Right lobe of liver (tissue), 6 donors: ENCODE measurements around the gene TNS3. TPM values are rescaled to one million over a fixed set of nuclear protein-coding genes. Genes with fewer than 3 reads are reported as not detected.
A peak's percentile ranks its signal among the peaks of the same experiment; 100 is the strongest.

Experiments
- ATAC-seq, 4 donors: fragments of 200-7000 bp; cut with Tn5 transposase; one replicate each; pipeline ENCODE4 v1.9.1; 2020; ENCODE audit warnings: mild to moderate bottlenecking in 4 of 4, moderate library complexity in 4 of 4
- DNase-seq, 3 donors: peaks; one replicate each; pipeline ENCODE4 v3.0.0-alpha.2; 2020
- H3K27ac ChIP-seq, 3 donors: fragments of 200-600 bp; one replicate each; pipeline ENCODE4 v1.8.0; 2022
- H3K27me3 ChIP-seq, 2 donors: fragments of 200-600 bp; one replicate each; pipeline ENCODE4 v1.8.0; 2022
- H3K36me3 ChIP-seq, 4 donors: fragments of 200-600 bp; sonication (generic) in 1 of 4; one replicate each; pipeline versions ENCODE4 v1.5.1 to v1.8.0; 2017 to 2022; ENCODE audit warnings: control low read depth in 1 of 4
- H3K4me1 ChIP-seq, 4 donors: fragments of 200-600 bp; sonication (generic) in 1 of 4; one replicate each; pipeline versions ENCODE4 v1.5.1 to v1.8.0; 2017 to 2022; ENCODE audit warnings: control low read depth in 1 of 4
- H3K4me3 ChIP-seq, 3 donors: fragments of 200-600 bp; one replicate each; pipeline ENCODE4 v1.8.0; 2022
- H3K9me3 ChIP-seq, 4 donors: fragments of 200-600 bp; sonication (generic) in 1 of 4; one replicate each; pipeline versions ENCODE4 v1.5.1 to v1.8.0; 2017 to 2022; ENCODE audit warnings: control low read depth in 1 of 4
- CTCF ChIP-seq, 4 donors: fragments of 200-600 bp in 3 of 4; fragments of 450-650 bp in 1 of 4; IDR thresholded peaks; one replicate each; pipeline versions ENCODE4 v1.5.1 to v1.8.0; 2016 to 2022; ENCODE audit warnings: antibody characterized with exemption in 4 of 4, mild to moderate bottlenecking in 2 of 4
- POLR2A ChIP-seq: fragments of 450-650 bp; IDR thresholded peaks from one replicate; pipeline ENCODE4 v1.6.1; 2017; ENCODE audit warnings: antibody characterized with exemption, mild to moderate bottlenecking
- WGBS: methylation state at CpG from one replicate; pipeline ENCODE4 v1.1.6; 2018; ENCODE audit warnings: low coverage, low lambda C conversion rate; ENCODE audit not compliant: insufficient coverage; ENCODE audit errors: missing lambda C conversion rate; 5-methylcytosine and 5-hydroxymethylcytosine counted together
- intact Hi-C, 2 donors: fragments of 100-400 bp; cut with DNase I; formaldehyde crosslinking; loops; one replicate each; pipeline versions ENCODE4 v1.11.2 to v1.14.1; 2022
- total RNA-seq, 6 experiments: library from RNA; depleted of rRNA in 2 of 6; stranded (reverse); fragments of >200 nt in 2 of 6; fragmentation: NEBNext Ultra II Directional in 3 of 6; extraction: Animal tissue kit (Norgen Biotek cat#: 25700) in 3 of 6; gene quantifications; one replicate each; pipeline versions ENCODE4 v1.1.0 to v1.2.4, GENCODE V29; 2016 to 2023
- donor health status: DM: no; HTN: yes; CAD: no.
- donor health status: DM: no; HTN: no; CAD: no.
- donor health status: DM: no; HTN: no; CAD: no.
- donor health status: DM: no; HTN: yes; CAD: no.
- donor health status: DM: no; HTN: yes; CAD: no.

The TNS3 gene
- total RNA-seq, 6 experiments from 2014 or later = 51.2 to 95.0 (median 58.4) TPM

GRCh38 chr7:47455872-47456185, 126.1 kb downstream of the TNS3 start:
- intact Hi-C loops = no loop called here
- no peak for TF ChIP-seq CTCF (IDR thresholded peaks at IDR 0.05)
- TF ChIP-seq POLR2A = no peak
- peaks cover 0 to 81% (median 38%) of the 10 kb centered on the region in 4 donors for H3K4me1 ChIP-seq
- H3K27ac ChIP-seq = peak overlapping the region in 2 of 3 donors; percentile 20 to 48
- no peaks in the 10 kb centered on the region for H3K27me3 ChIP-seq
- DNase-seq (no peak), ATAC-seq (no peak)
- H3K9me3 ChIP-seq = no peaks in the 10 kb centered on the region
- 83% methylated on average over 5 of the region's 5 CpGs for WGBS
- no peak overlapping the region for H3K4me3 ChIP-seq
- H3K36me3 ChIP-seq = no peaks in the 10 kb centered on the region

- H3K4me1 ChIP-seq = peaks cover 0 to 80% (median 37%) of the 10 kb centered on the region in 4 donors
- no peak for ATAC-seq
- 83% methylated on average over 1 of the region's 7 CpGs for WGBS
- H3K27ac ChIP-seq = peak overlapping the region in 2 of 3 donors; percentile 74 to 92
- no peaks in the 10 kb centered on the region for H3K27me3 ChIP-seq
- no peaks in the 10 kb centered on the region for H3K9me3 ChIP-seq
- no peaks in the 10 kb centered on the region for H3K36me3 ChIP-seq
- DNase-seq = no peak
- H3K4me3 ChIP-seq = no peak overlapping the region
- intact Hi-C loops = no loop called here
- TF ChIP-seq POLR2A = no peak
- no peak for TF ChIP-seq CTCF (IDR thresholded peaks at IDR 0.05)
Observed at GRCh38 chr7:47454974-47455871, 126.7 kb downstream of the TNS3 start.

- Histone ChIP-seq H3K4me1 (peaks cover 0 to 75% (median 36%) of the 10 kb centered on the region in 4 donors), H3K4me3 (no peak overlapping the region), H3K27me3 (no peaks in the 10 kb centered on the region), H3K27ac (peak overlapping the region; percentile 16 to 92 (median 74)), H3K36me3 (no peaks in the 10 kb centered on the region), H3K9me3 (no peaks in the 10 kb centered on the region)
- intact Hi-C loops = no loop called here
- ATAC-seq = no peak
- TF ChIP-seq CTCF (IDR thresholded peaks at IDR 0.05) (no peak), POLR2A (no peak)
- 44% methylated on average over 3 of the region's 14 CpGs for WGBS
- no peak for DNase-seq
Observed at GRCh38 chr7:47454069-47454973, 127.6 kb downstream of the TNS3 start.

- WGBS = 15% methylated on average over 17 of the region's 23 CpGs
- no peaks in the 10 kb centered on the region for H3K9me3 ChIP-seq
- no peaks in the 10 kb centered on the region for H3K27me3 ChIP-seq
- peak overlapping the region; percentile 4 to 33 (median 23) for H3K4me3 ChIP-seq
- peaks cover 0 to 74% (median 33%) of the 10 kb centered on the region in 4 donors for H3K4me1 ChIP-seq
- DNase-seq (peak; percentile 78 to 89 (median 89)), ATAC-seq (peak; percentile 61 to 88 (median 84))
- no peaks in the 10 kb centered on the region for H3K36me3 ChIP-seq
- intact Hi-C loops = no loop called here
- TF ChIP-seq CTCF (IDR thresholded peaks at IDR 0.05) = no peak
- peak; percentile 31 for TF ChIP-seq POLR2A
- H3K27ac ChIP-seq = peak overlapping the region; percentile 66 to 92 (median 74)
Observed at GRCh38 chr7:47453093-47454061, 128.5 kb downstream of the TNS3 start.
